Activated CD4-positive, alpha-beta T cell treated with anti-CD3 and anti-CD28 coated beads for 24 hours (primary cell): Measurements from ENCODE around the gene NEB.
"Not testable (repeated sequence)": the region's sequence is repeated elsewhere in the genome, so short reads cannot be mapped to it uniquely, and the experiment has no call there.

Experiments used
- DNase-seq, 2 donors: peaks; one replicate each; pipeline ENCODE4 v3.0.0-alpha.2; 2020; ENCODE audit warnings: low read depth in 2 of 2

NEB gene

DNA sequence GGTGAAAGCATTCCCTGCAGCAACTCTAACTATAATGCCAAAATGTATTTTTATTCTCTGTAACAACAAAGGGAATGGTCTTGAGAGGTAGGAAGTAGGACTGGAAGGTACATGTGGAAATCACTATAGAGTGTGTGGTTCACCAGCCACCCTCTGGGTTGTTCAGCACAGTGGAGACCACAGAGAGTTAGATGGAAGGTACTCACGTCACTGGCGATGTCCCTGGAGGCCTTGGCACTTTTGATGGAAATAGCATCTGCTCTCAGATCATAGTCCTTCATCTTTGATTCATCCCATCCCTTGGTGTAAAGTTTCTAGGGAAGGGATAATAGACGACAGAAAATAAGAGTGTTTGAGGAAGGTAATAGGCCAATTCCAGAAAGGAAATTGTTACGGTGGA is 124.0 kb downstream of the NEB start:
- DNase-seq, result no peak

DNA sequence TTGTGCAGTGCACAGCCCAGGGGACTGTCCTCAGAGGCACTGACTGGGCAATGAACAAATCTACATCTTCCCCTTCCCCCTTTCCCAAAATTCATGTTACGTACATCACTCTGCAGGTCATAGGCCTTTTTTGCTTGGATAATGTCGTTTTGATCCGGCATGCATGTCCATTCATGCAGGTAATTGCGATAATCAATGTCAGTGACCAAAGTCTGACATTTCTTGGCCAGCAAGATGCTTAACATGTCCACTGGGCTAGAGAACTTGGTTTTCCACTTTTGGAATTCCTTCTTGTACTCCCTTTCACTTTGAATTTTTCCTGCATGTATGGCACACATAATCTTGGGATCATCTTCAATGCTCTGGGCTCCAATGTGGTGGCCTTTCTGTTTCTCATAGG is 124.6 kb downstream of the NEB start:
- DNase-seq, result no peak

- not testable (repeated sequence) for DNase-seq
Measured at GRCh38 chr2:151607459-151608424, 126.5 kb downstream of the NEB start.

DNA sequence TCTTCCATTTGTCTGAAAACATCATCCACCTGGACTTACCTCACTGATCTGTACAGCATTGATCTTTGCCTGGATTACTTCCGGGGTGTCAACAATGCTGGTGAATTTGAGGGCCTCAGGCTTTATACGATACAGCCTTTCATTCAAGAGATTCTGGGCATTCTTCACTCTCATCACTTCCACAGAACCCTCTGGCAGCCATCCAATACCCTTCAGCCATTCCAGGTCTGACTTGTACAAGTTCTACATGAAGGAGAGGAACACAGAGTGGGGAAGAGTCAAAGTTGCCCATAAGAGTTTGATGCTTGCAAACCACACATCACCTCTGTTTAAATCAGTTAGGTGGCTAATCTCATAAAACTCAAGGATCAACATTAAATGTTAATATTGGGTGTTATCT is 130.7 kb downstream of the NEB start:
- DNase-seq, result not testable (repeated sequence)

DNA sequence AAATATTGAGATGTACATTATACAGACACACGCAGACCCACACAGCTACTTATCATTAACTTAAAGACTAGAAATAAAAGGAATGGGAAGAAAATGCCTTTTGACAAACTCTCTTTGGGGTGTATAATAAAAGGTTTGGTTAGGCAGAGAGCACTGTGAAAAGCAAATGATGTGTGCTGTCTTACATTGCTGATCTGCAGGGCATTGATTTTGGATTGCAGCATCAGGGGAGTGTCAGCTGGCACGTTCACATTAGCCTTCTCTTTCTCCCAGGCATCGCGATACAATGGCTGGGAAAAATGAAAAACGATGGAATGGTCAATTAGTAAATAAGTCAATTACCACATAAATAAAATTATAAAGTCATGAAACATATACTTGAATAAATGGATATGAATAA is 131.9 kb downstream of the NEB start:
- not testable (repeated sequence) for DNase-seq

- not testable (repeated sequence) for DNase-seq
Measured at GRCh38 chr2:151601803-151602202, 132.5 kb downstream of the NEB start.

DNA sequence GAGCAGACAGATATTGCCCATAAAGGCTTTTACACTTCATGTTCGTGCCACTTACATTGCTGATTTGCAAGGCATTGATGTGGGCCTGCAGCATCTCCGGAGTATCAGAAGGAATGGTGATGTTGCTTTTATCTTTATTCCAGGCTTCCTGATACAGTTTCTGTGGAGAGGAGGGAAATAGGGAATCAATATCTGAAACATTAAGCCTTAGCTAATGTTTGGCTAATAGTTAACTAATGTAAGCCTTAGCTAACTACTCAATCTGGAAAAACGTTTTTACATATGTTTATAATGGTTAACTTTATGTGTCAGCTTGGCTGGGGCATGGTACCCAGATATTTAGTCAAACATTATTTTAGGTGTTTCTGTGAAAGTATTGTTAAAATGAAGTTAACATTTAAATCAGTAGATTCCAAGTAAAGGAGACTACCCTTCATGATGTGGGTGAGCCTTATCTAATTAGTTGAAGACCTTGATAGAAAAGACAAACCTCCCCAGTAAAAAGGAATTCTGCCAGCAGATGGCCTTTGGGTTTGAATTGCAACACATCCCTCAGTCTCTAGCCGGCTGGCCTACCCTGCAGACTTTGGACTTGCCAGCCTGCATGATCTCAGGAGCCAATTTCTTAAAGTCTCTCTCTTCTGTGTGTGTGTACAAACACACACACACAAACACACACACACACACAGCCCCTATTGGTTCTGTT is 137.2 kb downstream of the NEB start:
- not testable (repeated sequence) for DNase-seq

DNA sequence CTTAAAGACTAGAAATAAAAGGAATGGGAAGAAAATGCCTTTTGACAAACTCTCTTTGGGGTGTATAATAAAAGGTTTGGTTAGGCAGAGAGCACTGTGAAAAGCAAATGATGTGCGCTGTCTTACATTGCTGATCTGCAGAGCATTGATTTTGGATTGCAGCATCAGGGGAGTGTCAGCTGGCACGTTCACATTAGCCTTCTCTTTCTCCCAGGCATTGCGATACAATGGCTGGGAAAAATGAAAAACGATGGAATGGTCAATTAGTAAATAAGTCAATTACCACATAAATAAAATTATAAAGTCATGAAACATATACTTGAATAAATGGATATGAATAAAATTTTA is 142.4 kb downstream of the NEB start:
- not testable (repeated sequence) for DNase-seq

DNA sequence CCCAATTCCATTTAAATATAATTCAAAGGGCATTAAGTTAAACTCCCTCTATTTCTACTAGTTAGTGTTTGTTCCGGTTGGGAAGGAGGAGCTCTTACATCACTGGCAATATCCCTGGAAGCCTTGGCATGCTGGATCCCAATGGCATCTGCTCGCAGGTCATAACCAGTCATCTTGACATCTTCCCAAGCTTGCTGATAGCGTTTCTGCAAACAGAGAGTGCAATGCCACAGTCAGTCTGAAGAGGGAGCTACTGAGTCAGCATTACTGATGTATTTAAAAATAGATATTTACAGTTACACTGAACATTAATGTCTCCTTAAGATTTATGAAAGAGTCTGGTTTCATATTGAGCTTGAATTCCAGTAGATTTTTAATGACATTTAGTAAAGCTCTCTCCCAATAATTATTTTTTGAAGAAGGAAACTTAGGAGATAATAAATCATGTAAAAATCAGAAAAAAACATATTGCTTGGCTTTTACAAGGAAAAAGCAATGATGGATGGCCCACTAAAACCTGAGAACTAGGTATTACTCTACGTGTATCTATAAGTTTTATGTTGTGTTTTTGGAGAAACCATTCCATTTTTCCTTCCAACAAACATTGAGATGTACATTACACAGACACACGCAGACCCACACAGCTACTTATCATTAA is 142.9 kb downstream of the NEB start:
- not testable (repeated sequence) for DNase-seq

- not testable (repeated sequence) for DNase-seq
Measured at GRCh38 chr2:151581300-151581699, 153.0 kb downstream of the NEB start.

DNA sequence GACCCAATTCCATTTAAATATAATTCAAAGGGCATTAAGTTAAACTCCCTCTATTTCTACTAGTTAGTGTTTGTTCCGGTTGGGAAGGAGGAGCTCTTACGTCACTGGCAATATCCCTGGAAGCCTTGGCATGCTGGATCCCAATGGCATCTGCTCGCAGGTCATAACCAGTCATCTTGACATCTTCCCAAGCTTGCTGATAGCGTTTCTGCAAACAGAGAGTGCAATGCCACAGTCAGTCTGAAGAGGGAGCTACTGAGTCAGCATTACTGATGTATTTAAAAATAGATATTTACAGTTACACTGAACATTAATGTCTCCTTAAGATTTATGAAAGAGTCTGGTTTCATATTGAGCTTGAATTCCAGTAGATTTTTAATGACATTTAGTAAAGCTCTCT is 153.6 kb downstream of the NEB start:
- DNase-seq, result not testable (repeated sequence)

GRCh38 chr2:151577116-151577515 is 157.2 kb downstream of the NEB start:
- no peak for DNase-seq

DNA sequence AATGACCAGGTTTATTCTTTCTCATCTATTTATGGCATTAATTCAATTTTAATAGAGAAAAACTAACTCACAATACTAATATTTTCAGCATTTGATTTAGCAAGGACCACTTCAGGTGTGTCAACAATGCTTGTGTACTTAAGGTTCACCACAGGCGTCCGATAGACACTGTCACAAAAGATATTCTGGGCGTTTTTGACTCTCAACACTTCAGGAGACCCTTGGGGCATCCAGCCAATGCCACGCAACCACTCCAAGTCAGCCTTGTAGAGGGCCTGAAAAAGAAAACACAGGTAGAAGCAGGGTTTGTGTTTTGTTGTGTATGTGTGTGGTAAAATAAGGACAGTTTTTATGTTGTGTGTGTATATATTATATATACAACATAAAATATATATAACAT is 158.2 kb downstream of the NEB start:
- DNase-seq, result no peak

DNA sequence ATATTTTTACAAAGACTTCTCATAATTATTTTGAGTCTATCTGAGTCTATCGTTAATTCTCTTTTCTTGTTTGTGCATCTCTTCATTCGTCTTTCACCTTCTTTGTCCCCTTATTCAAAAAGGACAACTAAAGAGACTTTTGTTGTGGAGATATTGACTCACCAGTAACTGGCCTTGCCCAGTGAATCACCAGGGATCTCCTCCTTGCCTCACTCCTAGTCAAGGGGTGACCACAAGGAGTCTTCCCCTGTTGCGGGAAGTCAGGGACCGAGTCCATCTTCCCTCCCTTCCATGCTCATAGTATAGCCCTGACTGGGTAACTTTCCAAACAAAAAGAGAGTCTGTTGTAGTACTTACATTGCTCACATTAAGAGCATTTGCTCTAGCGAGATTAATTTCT is 158.9 kb downstream of the NEB start:
- DNase-seq, result no peak

DNA sequence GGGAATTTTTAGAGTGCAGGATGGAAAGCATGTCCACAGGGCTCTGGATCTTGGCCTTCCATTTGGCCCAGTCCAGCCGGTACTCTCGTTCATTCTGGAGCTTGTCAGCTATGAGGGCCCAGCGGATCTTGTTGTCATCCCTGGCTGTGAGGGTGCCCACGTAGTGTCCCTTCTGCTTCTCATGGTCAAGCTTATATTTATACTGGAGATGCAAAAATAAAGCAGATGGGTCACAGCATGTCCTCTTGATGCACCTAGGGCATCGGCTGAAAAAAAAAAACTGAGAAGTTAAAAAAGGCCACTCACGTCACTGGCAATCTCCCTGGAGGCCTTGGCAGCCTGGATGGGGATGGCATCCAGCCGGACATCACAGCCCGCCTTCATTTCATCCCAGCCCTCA is 164.1 kb downstream of the NEB start:
- no peak for DNase-seq

DNA sequence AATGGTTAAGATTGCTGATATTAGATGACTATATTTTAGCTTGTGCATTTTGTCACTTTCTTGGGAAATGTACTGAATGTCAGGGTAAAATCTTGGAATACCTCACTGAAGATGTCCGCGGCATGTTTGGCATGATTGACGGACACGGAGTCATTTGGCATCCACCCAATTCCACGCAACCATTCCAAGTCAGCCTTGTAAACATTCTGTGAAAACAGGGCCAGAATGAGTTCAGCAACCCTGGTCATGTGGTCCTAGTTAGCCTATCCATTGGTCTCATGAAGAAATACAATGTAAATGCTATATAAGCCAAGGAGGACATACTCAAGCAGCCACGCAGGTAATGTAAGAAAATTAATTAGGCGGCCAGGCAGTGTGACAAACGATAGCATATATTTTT is 165.1 kb downstream of the NEB start:
- no peak for DNase-seq

DNA sequence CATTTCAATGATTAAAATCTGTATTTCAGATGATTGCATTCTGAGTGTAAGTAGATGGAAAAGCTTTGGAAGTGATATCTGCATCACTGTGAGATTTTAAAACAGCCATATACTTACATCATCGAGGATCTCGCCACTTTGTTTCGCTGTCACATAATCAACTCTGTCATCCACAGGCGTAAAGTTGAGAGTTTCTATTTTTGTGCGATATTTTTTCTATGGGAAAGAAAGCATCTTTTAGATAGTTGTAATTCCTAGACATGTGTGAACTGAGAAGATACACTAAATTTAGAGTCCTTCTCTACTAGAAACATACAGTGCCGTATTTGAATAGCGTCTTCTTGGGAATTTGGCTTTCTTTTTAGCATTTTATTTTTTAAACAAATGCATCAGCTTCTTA is 165.8 kb downstream of the NEB start:
- no peak for DNase-seq

DNA sequence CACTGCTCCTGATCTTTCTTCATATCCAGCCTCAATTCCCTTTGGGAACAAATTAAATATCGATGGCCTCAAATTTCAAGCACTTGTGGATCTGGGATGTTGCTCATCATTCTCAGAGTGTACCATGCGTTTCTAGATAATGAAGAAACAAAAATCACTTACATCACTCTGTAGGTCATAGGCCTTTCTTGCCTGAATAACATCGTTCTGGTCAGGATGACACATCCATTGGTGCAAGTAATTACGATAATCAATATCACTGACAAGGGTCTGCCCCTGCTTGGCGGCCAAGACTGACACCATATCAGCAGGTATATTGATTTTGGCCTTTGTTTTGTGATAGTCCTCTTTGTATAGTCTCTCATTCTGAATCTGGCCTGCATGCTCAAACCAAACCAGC is 167.3 kb downstream of the NEB start:
- no peak for DNase-seq

- DNase-seq, result no peak
Measured at GRCh38 chr2:151562398-151562797, 171.9 kb downstream of the NEB start.

- no peak for DNase-seq
Measured at GRCh38 chr2:151560289-151560688, 174.0 kb downstream of the NEB start.

DNA sequence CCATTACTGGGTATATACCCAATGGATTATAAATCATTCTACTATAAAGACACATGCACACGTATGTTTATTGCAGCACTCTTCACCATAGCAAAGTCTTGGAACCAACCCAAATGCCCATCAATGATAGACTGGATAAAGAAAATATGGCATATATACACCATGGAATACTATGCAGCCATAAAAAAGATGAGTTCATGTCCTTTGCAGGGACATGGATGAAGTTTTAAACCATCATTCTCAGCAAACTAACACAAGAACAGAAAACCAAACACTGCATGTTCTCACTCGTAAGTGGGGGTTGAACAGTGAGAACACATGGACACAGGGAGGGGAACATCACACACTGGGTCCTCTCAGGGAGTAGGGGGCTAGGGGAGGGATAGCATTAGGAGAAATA is 174.8 kb downstream of the NEB start:
- DNase-seq, result not testable (repeated sequence)

- DNase-seq, result not testable (repeated sequence)
Measured at GRCh38 chr2:151557883-151558282, 176.4 kb downstream of the NEB start.

DNA sequence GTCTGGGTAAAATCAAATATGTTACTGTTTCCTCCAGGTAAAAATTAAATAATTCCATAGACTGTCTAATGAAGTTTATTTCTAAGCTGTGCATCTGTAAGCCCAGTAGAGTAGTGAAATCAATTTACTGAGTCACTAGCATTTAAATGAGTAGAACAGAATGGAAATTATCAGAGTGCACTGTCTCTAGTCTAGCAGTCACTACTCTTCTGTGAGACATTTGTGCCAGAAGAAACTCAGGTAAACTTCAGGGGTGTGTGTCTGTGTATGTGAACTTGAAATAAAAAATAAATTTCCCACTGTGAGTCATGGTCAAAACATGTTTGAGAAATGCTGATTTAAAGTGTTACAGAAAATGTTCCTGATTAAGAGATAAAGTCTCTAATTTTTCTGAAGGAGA is 178.2 kb downstream of the NEB start:
- no peak for DNase-seq
